Type B pancreatic cell (in vitro differentiated cells): Measurements from ENCODE around the gene LDLRAD3. TPM values are rescaled to one million over a fixed set of nuclear protein-coding genes. Genes with fewer than 3 reads are reported as not detected.

Source experiments
- DNase-seq: peaks from one replicate; pipeline ENCODE4 v3.0.0; 2021; ENCODE audit warnings: mixed read lengths; ENCODE audit not compliant: unreplicated experiment; ENCODE audit errors: extremely low spot score
- H3K27ac Mint-ChIP-seq: 2 replicates; pipeline ENCODE4 v1.8.0; 2021; ENCODE audit warnings: mild to moderate bottlenecking, mixed read lengths
- H3K27me3 Mint-ChIP-seq: 2 replicates; pipeline ENCODE4 v1.8.0; 2021; ENCODE audit warnings: mixed read lengths
- H3K36me3 Mint-ChIP-seq: 2 replicates; pipeline ENCODE4 v1.8.0; 2021; ENCODE audit warnings: mixed read lengths
- H3K4me1 Mint-ChIP-seq: one replicate; pipeline ENCODE4 v1.8.0; 2021; ENCODE audit warnings: mixed read lengths; ENCODE audit not compliant: unreplicated experiment
- H3K4me3 Mint-ChIP-seq: 2 replicates; pipeline ENCODE4 v1.8.0; 2021; ENCODE audit warnings: mild to moderate bottlenecking, mixed read lengths
- H3K9me3 Mint-ChIP-seq: 2 replicates; pipeline ENCODE4 v1.8.0; 2021; ENCODE audit warnings: mixed read lengths
- total RNA-seq: library from RNA; stranded (reverse); gene quantifications from 2 replicates; pipeline ENCODE4 v1.2.1, GENCODE V29; 2021; ENCODE audit warnings: low replicate concordance
- TF ChIP-seq, protein P1 (sequence below): fragments of 200-600 bp; sonication (generic); conservative IDR thresholded peaks from 2 replicates; pipeline ENCODE4 v1.5.0; 2021; ENCODE audit warnings: antibody characterized with exemption, mild to moderate bottlenecking

The LDLRAD3 gene
- total RNA-seq, 1 donor from 2014 or later: 20.7 TPM

DNA sequence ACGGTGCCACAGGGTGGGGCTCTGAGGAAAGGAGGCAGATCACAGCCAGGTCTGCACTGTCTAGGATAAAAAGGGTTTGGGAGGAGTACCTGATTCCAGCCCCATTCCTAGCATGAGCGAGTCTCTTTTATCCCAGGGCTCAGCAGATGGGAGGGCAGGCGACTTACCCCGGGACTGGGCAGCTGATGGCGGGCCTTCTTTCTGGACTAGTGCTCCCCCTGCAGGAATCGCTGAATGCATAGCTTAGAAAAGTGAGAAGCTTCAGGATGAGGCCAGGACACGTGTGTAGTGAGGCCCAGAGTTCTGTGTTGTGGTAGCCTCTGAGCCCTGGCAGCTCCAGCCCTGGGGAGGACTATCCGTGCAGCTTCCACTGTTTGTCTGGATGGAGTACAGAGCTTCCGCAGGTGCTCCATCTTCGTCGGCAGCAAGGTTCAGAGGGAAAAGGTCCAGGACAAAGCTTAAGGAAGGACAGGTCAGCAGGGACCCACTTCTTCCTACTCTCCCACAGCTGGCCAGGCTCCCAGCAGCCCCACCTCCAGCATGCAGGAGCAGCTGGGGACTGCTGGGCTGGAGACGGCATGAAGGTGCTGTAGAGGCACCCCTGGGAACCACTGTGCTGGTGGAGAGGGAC, 315.0 kb downstream of the LDLRAD3 start:
- H3K4me3 Mint-ChIP-seq: no peak overlapping the region
- DNase-seq: no peak
- peaks cover 29% of the 10 kb centered on the region for H3K27me3 Mint-ChIP-seq
- peaks cover 26% of the 10 kb centered on the region for H3K4me1 Mint-ChIP-seq
- TF ChIP-seq, protein P1, sequence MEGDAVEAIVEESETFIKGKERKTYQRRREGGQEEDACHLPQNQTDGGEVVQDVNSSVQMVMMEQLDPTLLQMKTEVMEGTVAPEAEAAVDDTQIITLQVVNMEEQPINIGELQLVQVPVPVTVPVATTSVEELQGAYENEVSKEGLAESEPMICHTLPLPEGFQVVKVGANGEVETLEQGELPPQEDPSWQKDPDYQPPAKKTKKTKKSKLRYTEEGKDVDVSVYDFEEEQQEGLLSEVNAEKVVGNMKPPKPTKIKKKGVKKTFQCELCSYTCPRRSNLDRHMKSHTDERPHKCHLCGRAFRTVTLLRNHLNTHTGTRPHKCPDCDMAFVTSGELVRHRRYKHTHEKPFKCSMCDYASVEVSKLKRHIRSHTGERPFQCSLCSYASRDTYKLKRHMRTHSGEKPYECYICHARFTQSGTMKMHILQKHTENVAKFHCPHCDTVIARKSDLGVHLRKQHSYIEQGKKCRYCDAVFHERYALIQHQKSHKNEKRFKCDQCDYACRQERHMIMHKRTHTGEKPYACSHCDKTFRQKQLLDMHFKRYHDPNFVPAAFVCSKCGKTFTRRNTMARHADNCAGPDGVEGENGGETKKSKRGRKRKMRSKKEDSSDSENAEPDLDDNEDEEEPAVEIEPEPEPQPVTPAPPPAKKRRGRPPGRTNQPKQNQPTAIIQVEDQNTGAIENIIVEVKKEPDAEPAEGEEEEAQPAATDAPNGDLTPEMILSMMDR: peak; percentile 77
- H3K27ac Mint-ChIP-seq: no peak overlapping the region
- H3K36me3 Mint-ChIP-seq: no peaks in the 10 kb centered on the region
- no peaks in the 10 kb centered on the region for H3K9me3 Mint-ChIP-seq

DNA sequence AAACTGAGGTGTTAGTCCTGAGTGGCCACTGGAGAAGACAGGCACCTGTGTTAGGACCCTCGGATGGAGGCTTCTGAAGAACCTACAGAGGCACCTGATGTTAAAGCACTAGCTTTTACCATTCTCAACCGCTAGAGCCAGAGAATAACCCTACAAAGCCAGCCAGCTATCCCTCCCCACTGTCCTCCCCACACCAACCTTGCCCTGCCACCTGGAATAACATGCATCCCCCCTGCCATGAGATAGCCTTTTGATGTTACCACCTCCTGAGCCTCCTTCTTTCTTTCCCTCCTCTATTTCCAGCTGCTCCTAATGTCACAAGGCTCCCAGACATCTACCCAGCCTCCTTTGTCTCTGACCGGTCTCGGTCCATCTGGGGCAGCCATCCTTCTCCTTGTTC, 317.2 kb downstream of the LDLRAD3 start:
- no peak overlapping the region for H3K4me3 Mint-ChIP-seq
- peaks cover 37% of the 10 kb centered on the region for H3K27me3 Mint-ChIP-seq
- no peak overlapping the region for H3K27ac Mint-ChIP-seq
- H3K9me3 Mint-ChIP-seq: no peaks in the 10 kb centered on the region
- TF ChIP-seq, protein P1: no peak
- no peaks in the 10 kb centered on the region for H3K36me3 Mint-ChIP-seq
- peaks cover 30% of the 10 kb centered on the region for H3K4me1 Mint-ChIP-seq
- no peak for DNase-seq

DNA sequence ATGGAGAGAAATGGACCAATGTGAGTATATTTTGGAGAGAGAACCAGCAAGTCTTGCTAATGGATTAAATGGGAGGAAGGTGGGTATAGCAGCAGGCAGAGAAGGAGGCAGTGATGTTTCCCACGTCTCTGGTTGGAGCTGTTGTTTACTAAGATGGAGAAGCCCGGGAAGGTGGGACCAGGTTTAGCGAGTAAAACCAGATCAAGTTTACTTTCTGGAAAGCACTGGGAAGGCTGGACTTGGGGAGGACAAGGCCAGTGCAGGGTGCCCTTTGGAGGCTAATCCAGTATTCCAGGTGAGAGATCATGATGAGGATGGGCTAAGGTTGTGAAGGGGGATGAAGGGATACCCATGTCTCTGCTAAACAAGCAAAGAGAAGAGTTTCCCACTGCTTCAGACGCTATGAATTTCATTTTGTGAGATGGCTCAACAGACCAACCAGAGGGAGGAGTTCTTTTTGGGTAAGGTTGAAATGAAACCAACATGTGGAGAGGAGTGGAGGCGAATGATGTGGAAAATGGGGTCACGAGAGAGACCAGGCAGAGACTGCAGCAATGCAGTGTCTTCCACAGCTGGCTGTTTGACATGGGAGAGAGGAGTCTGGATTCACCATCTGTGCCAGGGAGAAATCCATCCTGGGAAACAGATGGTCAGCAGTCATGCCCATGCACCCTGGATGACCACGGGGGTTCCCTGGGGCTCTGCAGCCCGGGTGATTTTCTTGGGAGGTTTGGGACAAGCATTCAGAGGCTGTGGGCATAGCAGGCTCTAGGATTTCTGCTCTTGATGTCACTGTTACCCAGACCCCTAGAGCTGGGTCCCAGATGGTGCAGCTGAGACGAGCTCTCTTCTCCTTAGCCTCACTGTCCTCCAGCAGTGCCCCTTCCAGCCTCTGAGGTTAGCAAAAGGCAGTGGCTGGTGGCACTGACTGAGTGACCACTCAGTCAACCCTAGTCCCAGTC, 320.4 kb downstream of the LDLRAD3 start:
- peaks cover 12% of the 10 kb centered on the region for H3K4me1 Mint-ChIP-seq
- TF ChIP-seq, protein P1: no peak
- H3K4me3 Mint-ChIP-seq: no peak overlapping the region
- peak; percentile 37 for DNase-seq
- peaks cover 30% of the 10 kb centered on the region for H3K27me3 Mint-ChIP-seq
- no peaks in the 10 kb centered on the region for H3K9me3 Mint-ChIP-seq
- no peaks in the 10 kb centered on the region for H3K36me3 Mint-ChIP-seq
- H3K27ac Mint-ChIP-seq: no peak overlapping the region

DNA sequence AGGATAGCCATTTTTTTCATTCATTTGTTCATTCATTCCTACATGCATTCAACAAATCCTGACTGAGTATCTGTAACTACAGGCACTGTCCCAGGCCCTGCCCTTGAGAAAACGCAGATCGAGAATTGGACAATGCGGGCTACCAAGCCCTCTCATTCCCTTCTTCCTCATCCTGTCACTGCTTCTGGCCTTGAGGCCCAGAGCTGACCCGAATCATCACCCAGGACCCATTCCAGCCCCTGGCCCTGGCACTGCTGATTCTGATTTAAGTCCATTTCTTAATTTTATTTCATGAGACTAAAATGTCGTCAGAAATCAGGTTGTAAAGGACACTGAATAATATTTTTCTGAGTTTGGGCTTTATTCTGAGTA, 321.1 kb downstream of the LDLRAD3 start:
- H3K4me3 Mint-ChIP-seq: no peak overlapping the region
- TF ChIP-seq, protein P1: no peak
- H3K36me3 Mint-ChIP-seq: peaks cover 3% of the 10 kb centered on the region
- H3K9me3 Mint-ChIP-seq: no peaks in the 10 kb centered on the region
- peaks cover 12% of the 10 kb centered on the region for H3K4me1 Mint-ChIP-seq
- peak; percentile 36 for DNase-seq
- H3K27me3 Mint-ChIP-seq: peaks cover 29% of the 10 kb centered on the region
- H3K27ac Mint-ChIP-seq: no peak overlapping the region

DNA sequence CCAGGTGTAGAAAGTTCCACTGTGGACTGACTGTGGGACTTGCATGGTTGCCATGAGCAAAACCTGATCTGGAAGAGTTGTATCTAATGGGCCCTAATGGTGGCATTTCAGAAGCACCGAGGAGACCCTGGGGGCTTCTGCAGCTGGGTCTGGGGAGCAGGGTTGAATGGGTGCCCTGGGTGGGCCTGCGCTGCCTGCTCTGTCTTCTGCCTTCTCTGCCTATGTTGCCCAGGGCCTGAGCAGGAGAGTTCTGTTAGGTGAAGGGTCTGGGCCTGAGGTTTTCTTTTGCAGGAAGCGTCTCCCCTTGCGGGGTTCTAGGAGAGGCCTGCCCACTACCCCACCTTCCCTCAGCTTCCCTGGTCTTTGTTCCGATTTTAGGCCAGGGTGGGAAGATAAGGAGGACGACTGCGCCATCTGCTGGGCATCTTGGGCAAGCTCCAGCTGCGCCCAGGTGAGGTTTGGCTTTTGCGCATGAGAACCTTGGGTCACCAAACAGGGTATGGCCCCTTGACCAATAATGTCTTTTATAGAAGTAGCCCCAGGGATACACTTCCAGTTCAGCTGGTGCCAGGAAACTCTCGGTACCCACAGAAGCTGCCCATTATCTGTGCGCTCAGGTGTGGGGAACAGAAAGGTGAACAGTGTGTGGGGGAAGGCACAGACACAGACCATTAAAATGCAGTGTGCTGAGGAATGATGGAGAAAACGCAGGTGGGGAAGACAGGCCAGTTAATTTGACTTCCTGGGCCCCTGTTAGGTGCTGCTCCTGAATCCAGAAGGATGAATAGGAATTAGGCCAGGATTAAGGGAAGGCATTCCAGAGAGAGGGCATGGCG, 322.1 kb downstream of the LDLRAD3 start:
- Mint-ChIP-seq H3K27ac (peak overlapping the region; percentile 74), H3K4me3 (no peak overlapping the region), H3K27me3 (peaks cover 22% of the 10 kb centered on the region), H3K36me3 (peaks cover 3% of the 10 kb centered on the region), H3K9me3 (no peaks in the 10 kb centered on the region), H3K4me1 (peaks cover 12% of the 10 kb centered on the region)
- TF ChIP-seq, protein P1: peak; percentile 94
- no peak for DNase-seq
